DOHH2 (cell line): ENCODE data around the gene XK.

Experiments
- EZH2phosphoT487 ChIP-seq: fragments of 200-600 bp; sonication (generic); IDR thresholded peaks from 2 replicates; pipeline ENCODE4 v1.6.1; 2017; ENCODE audit warnings: borderline replicate concordance, mild to moderate bottlenecking, antibody characterized with exemption, low read length, moderate library complexity, mixed read lengths
- TF ChIP-seq, protein P1 (sequence below): fragments of 200-600 bp; sonication (generic); IDR thresholded peaks from one replicate; pipeline ENCODE4 v1.5.1; 2014; ENCODE audit warnings: antibody characterized with exemption, mild to moderate bottlenecking, low read depth, low read length; ENCODE audit not compliant: poor library complexity, severe bottlenecking

DNA sequence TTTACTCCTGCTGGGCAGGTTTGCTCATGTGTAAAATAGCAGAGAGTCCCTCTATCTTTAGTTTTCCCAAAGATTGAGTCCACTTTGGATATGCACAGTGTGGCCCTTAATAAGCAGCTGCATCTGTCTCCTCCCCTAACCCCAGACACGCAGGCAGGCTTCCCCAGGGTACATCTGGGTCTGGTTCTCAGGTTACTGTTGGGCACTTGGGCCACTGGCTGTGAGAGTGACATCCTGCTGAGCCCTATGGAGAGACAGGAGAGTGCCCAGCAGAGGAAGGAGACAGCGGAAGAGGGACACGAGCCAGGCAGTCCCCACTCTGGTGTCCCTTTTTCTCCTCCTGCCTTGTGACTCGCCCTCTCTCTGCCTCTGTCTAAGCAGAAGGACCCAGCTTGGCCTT lies 16.0 kb downstream of the XK start:
- TF ChIP-seq EZH2phosphoT487, result no peak
- TF ChIP-seq, protein P1, sequence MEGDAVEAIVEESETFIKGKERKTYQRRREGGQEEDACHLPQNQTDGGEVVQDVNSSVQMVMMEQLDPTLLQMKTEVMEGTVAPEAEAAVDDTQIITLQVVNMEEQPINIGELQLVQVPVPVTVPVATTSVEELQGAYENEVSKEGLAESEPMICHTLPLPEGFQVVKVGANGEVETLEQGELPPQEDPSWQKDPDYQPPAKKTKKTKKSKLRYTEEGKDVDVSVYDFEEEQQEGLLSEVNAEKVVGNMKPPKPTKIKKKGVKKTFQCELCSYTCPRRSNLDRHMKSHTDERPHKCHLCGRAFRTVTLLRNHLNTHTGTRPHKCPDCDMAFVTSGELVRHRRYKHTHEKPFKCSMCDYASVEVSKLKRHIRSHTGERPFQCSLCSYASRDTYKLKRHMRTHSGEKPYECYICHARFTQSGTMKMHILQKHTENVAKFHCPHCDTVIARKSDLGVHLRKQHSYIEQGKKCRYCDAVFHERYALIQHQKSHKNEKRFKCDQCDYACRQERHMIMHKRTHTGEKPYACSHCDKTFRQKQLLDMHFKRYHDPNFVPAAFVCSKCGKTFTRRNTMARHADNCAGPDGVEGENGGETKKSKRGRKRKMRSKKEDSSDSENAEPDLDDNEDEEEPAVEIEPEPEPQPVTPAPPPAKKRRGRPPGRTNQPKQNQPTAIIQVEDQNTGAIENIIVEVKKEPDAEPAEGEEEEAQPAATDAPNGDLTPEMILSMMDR, result no peak
